H1 (cell line): ENCODE results near the gene C3orf18. TPM values are rescaled to one million over a fixed set of nuclear protein-coding genes. Genes with fewer than 3 reads are reported as not detected.

ENCODE experiments used
- KDM1A ChIP-seq: fragments of 200-600, 300-600 bp; sonication (generic); IDR thresholded peaks from 2 replicates; pipeline ENCODE4 v1.7.1; 2016; ENCODE audit warnings: mild to moderate bottlenecking, low read length, borderline replicate concordance
- MAFK ChIP-seq: IDR thresholded peaks from 2 replicates; pipeline ENCODE4 v1.6.1; 2012; ENCODE audit warnings: low read depth, mild to moderate bottlenecking, improper control_type of control experiment, low read length
- NANOG ChIP-seq: IDR thresholded peaks from 2 replicates; pipeline ENCODE4 v1.6.1; 2011; ENCODE audit warnings: low read length, low read depth, mild to moderate bottlenecking, inconsistent platforms; ENCODE audit not compliant: insufficient read depth, poor library complexity, severe bottlenecking
- PHF8 ChIP-seq: fragments of 200-600 bp; sonication (generic); conservative IDR thresholded peaks from 2 replicates; pipeline ENCODE4 v1.7.1; 2012; ENCODE audit warnings: low read depth, mild to moderate bottlenecking, inconsistent platforms, low read length, moderate library complexity
- RAD21 ChIP-seq, 2 experiments: IDR thresholded peaks in 1 of 2; conservative IDR thresholded peaks in 1 of 2; 2 replicates each; pipeline ENCODE4 v1.6.1; 2011; ENCODE audit warnings: low read depth in 2 of 2, low read length in 2 of 2, improper control_type of control experiment in 1 of 2, inconsistent platforms in 1 of 2, mild to moderate bottlenecking in 1 of 2, moderate library complexity in 1 of 2
- SAP30 ChIP-seq: fragments of 300-600 bp; sonication (generic); IDR thresholded peaks from 2 replicates; pipeline ENCODE4 v1.7.1; 2012; ENCODE audit warnings: low read length, moderate library complexity, mild to moderate bottlenecking, inconsistent platforms; ENCODE audit not compliant: insufficient read depth, insufficient replicate concordance
- polyA plus RNA-seq, 7 experiments: library from polyadenylated mRNA; depleted of rRNA in 3 of 7; stranded (reverse) in 5 of 7; unstranded in 2 of 7; fragments of >200 nt in 5 of 7; fragments of 200-250 nt in 2 of 7; gene quantifications; 1 replicate in 5 of 7; 2 replicates in 1 of 7; 4 replicates in 1 of 7; pipeline versions ENCODE4 v1.2.1 to v1.2.3, GENCODE V29; 2011 to 2013; ENCODE audit warnings: missing spikeins in 2 of 7, mixed read lengths in 2 of 7
- total RNA-seq: library from RNA; stranded (reverse); fragmentation: NEBNext Ultra II Directional; extraction: Animal tissue kit (Norgen Biotek cat#: 25700); gene quantifications from 2 replicates; pipeline ENCODE4 v1.2.1, GENCODE V29; 2021
- TF ChIP-seq, protein P1 (sequence below): fragments of 300-600 bp; sonication (generic); IDR thresholded peaks from 2 replicates; pipeline ENCODE4 v1.7.1; 2012; ENCODE audit warnings: low read length, moderate library complexity, mild to moderate bottlenecking, inconsistent platforms; ENCODE audit not compliant: insufficient replicate concordance
- TF ChIP-seq, protein P2 (sequence below), 3 experiments: IDR thresholded peaks; 1 replicate in 2 of 3; 2 replicates in 1 of 3; pipeline versions ENCODE4 v1.5.1 to v1.6.1; 2011; ENCODE audit warnings: low read length in 3 of 3, mild to moderate bottlenecking in 3 of 3, inconsistent platforms in 2 of 3, low read depth in 1 of 3, moderate library complexity in 1 of 3; ENCODE audit not compliant: insufficient read depth in 1 of 3; ENCODE audit errors: control extremely low read depth in 1 of 3

Gene C3orf18
- total and polyA plus RNA-seq, 2 of the 8 experiments (the other 6 are each of a cell fraction or from before 2014, with no cell fraction given), result 7.5 to 15.0 TPM

DNA sequence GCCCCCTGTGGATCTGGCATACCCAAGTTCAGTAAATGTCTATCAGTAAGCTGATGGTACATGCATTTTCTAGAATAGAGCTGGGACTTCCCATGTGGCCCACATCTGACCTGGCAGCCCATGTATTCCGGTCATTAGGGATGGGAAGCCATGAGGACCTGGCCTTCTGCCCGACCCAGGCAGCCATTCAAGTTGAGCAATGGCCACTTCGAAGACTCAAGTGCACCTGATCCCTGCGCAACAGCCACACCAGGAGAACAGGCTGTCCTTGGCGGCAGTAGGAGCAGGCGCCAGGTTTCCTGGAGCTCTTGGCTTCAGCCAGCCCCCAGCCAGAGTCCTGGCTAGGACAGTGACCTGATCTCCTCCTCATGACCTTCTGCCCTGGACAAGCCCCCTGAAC is 16.4 kb upstream of the C3orf18 start (continued):
- TF ChIP-seq, protein P1, sequence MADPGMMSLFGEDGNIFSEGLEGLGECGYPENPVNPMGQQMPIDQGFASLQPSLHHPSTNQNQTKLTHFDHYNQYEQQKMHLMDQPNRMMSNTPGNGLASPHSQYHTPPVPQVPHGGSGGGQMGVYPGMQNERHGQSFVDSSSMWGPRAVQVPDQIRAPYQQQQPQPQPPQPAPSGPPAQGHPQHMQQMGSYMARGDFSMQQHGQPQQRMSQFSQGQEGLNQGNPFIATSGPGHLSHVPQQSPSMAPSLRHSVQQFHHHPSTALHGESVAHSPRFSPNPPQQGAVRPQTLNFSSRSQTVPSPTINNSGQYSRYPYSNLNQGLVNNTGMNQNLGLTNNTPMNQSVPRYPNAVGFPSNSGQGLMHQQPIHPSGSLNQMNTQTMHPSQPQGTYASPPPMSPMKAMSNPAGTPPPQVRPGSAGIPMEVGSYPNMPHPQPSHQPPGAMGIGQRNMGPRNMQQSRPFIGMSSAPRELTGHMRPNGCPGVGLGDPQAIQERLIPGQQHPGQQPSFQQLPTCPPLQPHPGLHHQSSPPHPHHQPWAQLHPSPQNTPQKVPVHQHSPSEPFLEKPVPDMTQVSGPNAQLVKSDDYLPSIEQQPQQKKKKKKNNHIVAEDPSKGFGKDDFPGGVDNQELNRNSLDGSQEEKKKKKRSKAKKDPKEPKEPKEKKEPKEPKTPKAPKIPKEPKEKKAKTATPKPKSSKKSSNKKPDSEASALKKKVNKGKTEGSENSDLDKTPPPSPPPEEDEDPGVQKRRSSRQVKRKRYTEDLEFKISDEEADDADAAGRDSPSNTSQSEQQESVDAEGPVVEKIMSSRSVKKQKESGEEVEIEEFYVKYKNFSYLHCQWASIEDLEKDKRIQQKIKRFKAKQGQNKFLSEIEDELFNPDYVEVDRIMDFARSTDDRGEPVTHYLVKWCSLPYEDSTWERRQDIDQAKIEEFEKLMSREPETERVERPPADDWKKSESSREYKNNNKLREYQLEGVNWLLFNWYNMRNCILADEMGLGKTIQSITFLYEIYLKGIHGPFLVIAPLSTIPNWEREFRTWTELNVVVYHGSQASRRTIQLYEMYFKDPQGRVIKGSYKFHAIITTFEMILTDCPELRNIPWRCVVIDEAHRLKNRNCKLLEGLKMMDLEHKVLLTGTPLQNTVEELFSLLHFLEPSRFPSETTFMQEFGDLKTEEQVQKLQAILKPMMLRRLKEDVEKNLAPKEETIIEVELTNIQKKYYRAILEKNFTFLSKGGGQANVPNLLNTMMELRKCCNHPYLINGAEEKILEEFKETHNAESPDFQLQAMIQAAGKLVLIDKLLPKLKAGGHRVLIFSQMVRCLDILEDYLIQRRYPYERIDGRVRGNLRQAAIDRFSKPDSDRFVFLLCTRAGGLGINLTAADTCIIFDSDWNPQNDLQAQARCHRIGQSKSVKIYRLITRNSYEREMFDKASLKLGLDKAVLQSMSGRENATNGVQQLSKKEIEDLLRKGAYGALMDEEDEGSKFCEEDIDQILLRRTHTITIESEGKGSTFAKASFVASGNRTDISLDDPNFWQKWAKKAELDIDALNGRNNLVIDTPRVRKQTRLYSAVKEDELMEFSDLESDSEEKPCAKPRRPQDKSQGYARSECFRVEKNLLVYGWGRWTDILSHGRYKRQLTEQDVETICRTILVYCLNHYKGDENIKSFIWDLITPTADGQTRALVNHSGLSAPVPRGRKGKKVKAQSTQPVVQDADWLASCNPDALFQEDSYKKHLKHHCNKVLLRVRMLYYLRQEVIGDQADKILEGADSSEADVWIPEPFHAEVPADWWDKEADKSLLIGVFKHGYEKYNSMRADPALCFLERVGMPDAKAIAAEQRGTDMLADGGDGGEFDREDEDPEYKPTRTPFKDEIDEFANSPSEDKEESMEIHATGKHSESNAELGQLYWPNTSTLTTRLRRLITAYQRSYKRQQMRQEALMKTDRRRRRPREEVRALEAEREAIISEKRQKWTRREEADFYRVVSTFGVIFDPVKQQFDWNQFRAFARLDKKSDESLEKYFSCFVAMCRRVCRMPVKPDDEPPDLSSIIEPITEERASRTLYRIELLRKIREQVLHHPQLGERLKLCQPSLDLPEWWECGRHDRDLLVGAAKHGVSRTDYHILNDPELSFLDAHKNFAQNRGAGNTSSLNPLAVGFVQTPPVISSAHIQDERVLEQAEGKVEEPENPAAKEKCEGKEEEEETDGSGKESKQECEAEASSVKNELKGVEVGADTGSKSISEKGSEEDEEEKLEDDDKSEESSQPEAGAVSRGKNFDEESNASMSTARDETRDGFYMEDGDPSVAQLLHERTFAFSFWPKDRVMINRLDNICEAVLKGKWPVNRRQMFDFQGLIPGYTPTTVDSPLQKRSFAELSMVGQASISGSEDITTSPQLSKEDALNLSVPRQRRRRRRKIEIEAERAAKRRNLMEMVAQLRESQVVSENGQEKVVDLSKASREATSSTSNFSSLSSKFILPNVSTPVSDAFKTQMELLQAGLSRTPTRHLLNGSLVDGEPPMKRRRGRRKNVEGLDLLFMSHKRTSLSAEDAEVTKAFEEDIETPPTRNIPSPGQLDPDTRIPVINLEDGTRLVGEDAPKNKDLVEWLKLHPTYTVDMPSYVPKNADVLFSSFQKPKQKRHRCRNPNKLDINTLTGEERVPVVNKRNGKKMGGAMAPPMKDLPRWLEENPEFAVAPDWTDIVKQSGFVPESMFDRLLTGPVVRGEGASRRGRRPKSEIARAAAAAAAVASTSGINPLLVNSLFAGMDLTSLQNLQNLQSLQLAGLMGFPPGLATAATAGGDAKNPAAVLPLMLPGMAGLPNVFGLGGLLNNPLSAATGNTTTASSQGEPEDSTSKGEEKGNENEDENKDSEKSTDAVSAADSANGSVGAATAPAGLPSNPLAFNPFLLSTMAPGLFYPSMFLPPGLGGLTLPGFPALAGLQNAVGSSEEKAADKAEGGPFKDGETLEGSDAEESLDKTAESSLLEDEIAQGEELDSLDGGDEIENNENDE, result no peak
- TF ChIP-seq RAD21 (IDR thresholded peaks at IDR 0.05 in 1 of 2, conservative IDR thresholded peaks at IDR 0.05 in 1 of 2; ENCODE audit: low read depth in 2 of 2, low read length in 2 of 2), result no peak
- no peak for TF ChIP-seq SAP30
- no peak for TF ChIP-seq KDM1A
- TF ChIP-seq PHF8, result no peak
- TF ChIP-seq MAFK, result no peak
- TF ChIP-seq NANOG, result no peak
- TF ChIP-seq, protein P2, sequence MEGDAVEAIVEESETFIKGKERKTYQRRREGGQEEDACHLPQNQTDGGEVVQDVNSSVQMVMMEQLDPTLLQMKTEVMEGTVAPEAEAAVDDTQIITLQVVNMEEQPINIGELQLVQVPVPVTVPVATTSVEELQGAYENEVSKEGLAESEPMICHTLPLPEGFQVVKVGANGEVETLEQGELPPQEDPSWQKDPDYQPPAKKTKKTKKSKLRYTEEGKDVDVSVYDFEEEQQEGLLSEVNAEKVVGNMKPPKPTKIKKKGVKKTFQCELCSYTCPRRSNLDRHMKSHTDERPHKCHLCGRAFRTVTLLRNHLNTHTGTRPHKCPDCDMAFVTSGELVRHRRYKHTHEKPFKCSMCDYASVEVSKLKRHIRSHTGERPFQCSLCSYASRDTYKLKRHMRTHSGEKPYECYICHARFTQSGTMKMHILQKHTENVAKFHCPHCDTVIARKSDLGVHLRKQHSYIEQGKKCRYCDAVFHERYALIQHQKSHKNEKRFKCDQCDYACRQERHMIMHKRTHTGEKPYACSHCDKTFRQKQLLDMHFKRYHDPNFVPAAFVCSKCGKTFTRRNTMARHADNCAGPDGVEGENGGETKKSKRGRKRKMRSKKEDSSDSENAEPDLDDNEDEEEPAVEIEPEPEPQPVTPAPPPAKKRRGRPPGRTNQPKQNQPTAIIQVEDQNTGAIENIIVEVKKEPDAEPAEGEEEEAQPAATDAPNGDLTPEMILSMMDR (IDR thresholded peaks at IDR 0.05; ENCODE audit: control extremely low read depth in 1 of 3, insufficient read depth in 1 of 3, low read depth in 1 of 3, low read length in 3 of 3), result no peak
